Stimulated activated CD4-positive, alpha-beta T cell treated with anti-CD3 and anti-CD28 coated beads, TNF-alpha, amount 100 ng/mL, for 1 hour (primary cell): ENCODE data around the gene FURIN.
"Not testable (repeated sequence)": the region's sequence is repeated elsewhere in the genome, so short reads cannot be mapped to it uniquely, and the experiment has no call there.

Source experiments
- DNase-seq, 3 donors: peaks; one replicate each; pipeline ENCODE4 v3.0.0-alpha.2; 2020; ENCODE audit warnings: low read depth in 3 of 3, low spot score in 1 of 3

Gene FURIN

DNA sequence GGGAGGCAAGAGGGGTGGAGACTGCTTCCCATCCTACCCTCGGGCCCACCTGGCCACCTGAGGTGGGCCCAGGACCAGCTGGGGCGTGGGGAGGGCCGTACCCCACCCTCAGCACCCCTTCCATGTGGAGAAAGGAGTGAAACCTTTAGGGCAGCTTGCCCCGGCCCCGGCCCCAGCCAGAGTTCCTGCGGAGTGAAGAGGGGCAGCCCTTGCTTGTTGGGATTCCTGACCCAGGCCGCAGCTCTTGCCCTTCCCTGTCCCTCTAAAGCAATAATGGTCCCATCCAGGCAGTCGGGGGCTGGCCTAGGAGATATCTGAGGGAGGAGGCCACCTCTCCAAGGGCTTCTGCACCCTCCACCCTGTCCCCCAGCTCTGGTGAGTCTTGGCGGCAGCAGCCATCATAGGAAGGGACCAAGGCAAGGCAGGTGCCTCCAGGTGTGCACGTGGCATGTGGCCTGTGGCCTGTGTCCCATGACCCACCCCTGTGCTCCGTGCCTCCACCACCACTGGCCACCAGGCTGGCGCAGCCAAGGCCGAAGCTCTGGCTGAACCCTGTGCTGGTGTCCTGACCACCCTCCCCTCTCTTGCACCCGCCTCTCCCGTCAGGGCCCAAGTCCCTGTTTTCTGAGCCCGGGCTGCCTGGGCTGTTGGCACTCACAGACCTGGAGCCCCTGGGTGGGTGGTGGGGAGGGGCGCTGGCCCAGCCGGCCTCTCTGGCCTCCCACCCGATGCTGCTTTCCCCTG is 13.8 kb downstream of the FURIN start:
- DNase-seq: no peak

DNA sequence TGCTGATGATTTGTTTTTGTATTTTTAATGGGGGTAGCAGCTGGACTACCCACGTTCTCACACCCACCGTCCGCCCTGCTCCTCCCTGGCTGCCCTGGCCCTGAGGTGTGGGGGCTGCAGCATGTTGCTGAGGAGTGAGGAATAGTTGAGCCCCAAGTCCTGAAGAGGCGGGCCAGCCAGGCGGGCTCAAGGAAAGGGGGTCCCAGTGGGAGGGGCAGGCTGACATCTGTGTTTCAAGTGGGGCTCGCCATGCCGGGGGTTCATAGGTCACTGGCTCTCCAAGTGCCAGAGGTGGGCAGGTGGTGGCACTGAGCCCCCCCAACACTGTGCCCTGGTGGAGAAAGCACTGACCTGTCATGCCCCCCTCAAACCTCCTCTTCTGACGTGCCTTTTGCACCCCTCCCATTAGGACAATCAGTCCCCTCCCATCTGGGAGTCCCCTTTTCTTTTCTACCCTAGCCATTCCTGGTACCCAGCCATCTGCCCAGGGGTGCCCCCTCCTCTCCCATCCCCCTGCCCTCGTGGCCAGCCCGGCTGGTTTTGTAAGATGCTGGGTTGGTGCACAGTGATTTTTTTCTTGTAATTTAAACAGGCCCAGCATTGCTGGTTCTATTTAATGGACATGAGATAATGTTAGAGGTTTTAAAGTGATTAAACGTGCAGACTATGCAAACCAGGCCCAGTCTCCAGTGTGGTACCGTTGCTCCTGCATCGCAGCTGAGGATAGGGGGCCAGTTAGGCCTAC is 14.6 kb downstream of the FURIN start:
- DNase-seq: no peak

DNA sequence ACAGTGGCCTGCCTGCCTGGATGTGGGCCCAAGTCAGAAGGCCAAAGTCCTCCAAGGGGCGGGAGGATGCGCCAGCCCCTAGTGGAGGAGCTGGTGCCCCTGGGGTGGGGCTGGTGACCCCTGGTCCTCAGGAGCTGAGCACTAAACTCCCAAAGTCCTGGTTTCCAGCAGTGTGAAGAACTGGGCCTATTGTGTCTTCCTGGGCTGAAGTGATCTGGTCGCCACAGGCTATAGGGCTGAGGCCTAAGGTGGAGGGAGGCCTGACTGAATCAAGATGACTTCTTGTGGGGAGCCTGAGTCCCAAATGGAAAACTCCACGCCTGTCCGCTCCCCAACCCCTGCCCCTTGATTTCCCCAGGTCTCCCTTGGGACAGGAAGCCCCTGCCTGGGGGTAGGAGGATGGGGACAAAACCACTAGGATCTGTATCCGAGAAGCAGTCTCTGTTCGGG is 15.2 kb downstream of the FURIN start:
- no peak for DNase-seq

DNA sequence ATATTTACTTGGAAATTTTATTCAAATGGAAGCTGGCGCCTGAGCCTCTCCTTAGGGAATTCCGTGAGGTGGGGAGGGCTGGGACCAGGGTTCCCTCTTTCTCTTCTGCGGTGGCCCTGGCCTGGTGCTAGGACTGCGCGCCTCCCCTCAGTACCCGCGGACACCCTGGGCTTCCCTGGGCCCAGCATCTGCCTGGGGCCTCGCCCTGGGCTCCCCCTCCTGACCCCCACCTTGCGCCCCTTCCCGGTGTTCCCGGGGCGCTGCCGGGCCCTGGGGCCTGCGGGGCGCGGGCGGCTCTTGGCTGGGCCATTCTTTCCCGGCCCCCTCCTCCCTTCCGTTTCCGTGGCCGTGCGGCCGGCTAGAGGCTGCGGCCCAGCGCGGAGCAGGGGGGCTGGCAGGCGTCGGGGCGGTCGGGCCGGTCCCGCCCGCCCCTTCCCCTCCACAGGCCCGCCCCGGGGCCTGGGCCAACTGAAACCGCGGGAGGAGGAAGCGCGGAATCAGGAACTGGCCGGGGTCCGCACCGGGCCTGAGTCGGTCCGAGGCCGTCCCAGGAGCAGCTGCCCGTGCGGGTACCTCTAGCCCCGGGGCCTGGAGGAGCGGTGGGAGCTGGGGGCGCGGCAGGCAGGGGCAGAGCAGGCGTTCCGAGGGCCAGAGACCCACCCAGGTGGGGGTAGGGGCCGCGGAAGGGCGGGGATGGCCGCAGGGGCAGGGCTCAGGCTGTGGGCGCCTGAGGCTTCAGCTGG is 15.8 kb downstream of the FURIN start, which contains the start of gene FES:
FES (plus strand) TSS at position 529 of the 743 bp plus-strand sequence. CDS start 542 bp downstream, outside the sequence.
- DNase-seq: no peak

DNA sequence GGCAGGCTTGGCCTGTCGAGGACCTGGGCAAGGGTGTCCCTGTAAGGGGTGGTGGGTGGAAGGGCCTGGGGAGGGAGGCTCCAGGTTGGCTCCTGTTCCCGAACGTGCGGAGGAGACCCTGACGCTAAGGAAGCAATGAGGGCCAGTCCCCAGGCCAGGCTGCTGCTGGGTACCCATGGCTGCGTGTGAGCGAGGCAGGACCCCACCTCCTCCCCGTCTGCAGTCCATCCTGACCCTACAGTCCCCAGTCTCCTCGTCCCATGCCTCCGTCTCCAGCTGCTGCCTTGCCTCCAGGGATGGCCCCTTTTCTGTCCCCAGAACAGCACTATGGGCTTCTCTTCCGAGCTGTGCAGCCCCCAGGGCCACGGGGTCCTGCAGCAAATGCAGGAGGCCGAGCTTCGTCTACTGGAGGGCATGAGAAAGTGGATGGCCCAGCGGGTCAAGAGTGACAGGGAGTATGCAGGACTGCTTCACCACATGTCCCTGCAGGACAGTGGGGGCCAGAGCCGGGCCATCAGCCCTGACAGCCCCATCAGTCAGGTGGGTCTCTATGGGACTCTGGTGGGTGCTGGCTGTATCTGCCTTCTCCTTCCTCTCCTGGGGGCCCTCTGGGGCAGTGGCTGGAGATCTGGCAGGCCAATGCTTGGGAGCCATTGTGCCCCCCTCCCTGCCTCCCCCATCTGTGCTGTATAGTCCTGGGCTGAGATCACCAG is 16.5 kb downstream of the FURIN start:
- no peak for DNase-seq

DNA sequence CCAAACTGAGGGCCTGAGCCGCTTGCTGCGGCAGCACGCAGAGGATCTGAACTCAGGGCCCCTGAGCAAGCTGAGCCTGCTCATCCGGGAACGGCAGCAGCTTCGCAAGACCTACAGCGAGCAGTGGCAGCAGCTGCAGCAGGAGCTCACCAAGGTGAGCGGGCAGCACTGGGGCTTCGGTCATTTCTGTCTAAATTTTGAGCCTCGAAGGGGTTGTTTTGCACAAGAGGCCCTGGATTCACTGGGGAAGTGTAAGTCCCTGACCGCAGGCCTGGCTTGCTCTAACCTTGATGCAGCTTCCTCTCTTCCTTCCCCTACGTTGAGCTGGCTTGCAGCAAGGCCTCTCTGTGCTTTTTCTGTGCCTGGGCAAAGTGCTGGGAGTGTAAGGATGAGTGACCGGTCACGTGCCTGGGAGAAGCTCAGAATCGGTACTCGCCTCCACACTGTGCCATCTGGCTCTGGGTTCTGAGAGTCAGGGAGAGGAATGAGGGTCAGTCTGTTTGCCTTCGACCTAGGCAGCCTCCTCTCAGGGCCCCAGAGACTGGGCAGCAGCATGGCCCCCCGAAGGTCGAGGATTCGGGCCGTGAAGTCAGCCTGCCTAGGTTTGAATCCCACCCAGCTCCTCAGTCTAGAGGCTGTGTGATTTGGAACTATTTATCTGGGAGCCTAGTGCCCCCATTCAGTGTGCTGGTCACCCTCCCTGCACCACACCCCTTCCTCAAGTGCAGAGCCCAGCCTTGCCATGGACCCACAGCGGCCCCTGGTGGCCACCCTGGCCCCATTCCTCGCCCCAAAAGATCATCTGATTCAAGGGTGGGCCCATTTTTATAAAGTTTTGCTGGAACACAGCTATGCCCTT is 17.3 kb downstream of the FURIN start:
- peak; percentile 47 to 86 (median 66) for DNase-seq

DNA sequence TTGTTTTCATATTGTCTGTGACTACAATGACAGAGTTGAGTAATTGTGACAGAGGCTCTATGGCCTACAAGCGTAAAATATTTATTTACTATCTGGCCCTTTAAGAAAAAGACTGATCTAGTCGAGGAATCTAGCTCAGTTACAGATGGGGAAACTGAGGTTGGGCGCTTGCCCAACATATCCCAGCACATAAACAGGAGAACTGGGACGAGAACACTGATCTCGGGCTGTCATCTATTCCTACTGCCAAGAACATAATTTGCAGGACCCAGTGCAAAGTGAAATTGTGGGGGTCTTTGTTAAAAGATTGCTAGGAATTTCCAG is 17.9 kb downstream of the FURIN start:
- no peak for DNase-seq

DNA sequence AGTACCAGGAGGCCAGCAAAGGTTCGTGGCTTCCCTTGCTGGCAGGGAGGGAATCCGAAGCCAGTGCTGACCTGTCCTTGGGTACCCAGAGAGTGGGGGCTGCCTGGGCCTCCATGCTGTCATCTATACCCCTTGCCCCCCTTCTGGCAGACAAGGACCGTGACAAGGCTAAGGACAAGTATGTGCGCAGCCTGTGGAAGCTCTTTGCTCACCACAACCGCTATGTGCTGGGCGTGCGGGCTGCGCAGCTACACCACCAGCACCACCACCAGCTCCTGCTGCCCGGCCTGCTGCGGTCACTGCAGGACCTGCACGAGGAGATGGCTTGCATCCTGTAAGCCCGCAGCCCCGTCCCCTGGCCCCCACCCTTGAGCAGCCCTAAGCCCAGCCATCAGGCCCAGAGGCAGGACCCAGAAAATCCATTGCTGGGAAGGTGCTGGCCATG is 18.7 kb downstream of the FURIN start:
- no peak for DNase-seq

DNA sequence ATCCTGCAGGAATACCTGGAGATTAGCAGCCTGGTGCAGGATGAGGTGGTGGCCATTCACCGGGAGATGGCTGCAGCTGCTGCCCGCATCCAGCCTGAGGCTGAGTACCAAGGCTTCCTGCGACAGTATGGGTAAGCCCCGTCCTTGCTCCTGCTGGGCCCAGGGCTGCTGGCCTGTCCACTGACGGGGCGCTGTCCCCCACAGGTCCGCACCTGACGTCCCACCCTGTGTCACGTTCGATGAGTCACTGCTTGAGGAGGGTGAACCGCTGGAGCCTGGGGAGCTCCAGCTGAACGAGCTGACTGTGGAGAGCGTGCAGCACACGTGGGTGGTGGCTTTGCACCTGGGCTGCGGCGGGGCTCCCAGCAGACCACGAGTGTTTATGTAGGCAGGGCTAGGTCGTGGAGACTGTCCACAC is 20.9 kb downstream of the FURIN start:
- DNase-seq: no peak

DNA sequence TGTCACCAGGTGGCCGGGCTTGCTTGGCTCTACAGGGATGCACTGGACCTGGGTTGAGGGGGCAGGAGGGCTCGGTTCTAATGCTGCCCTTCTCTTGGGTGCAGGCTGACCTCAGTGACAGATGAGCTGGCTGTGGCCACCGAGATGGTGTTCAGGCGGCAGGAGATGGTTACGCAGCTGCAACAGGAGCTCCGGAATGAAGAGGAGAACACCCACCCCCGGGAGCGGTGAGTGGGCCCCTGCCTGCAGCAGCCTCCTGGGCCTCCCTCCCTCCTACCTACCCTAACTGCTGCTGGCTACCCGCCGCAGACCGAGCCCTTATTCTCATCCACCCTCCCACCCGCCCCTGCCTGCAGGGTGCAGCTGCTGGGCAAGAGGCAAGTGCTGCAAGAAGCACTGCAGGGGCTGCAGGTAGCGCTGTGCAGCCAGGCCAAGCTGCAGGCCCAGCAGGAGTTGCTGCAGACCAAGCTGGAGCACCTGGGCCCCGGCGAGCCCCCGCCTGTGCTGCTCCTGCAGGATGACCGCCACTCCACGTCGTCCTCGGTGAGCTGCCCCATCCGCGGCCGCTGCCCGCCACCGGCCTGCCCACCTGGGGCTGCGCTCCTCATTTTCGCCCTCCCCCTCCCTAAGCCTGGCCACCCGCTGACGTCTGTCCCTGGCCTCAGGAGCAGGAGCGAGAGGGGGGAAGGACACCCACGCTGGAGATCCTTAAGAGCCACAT is 21.5 kb downstream of the FURIN start:
- no peak for DNase-seq

DNA sequence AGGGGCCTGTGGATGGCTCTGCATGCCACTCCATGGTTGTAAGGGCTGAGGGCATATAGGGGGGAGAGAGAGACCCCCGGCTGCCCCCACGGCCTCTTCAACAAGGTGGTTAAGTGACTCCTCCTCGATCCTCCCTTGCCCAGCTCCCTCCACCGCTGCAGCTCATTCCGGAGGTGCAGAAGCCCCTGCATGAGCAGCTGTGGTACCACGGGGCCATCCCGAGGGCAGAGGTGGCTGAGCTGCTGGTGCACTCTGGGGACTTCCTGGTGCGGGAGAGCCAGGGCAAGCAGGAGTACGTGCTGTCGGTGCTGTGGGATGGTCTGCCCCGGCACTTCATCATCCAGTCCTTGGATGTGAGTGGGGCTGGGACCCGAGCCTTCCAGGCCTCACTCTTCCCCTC is 22.5 kb downstream of the FURIN start:
- no peak for DNase-seq

DNA sequence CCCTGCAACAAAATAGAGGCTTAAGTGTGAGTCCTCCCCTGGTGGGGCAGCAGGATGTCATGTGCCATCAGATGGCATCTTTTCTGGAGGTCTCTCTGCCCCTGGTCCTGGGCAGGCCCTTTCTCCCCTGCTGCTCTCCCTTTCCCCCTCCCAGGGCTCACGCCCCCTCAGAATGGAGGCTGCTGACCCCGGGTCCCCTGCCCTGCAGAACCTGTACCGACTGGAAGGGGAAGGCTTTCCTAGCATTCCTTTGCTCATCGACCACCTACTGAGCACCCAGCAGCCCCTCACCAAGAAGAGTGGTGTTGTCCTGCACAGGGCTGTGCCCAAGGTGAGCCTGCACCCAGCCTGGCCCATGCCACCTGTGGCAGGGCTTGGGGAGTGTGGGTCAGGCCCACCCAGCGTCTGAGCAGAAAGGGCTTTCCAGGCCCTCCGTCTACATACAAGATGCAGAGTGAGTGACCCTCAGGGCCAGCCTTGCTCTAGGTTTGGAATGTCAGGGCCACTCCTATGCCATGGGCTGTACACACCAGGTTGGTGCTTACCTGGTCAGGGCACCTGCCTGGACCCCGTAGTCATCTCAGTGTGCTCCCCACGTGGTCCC is 23.1 kb downstream of the FURIN start:
- no peak for DNase-seq

DNA sequence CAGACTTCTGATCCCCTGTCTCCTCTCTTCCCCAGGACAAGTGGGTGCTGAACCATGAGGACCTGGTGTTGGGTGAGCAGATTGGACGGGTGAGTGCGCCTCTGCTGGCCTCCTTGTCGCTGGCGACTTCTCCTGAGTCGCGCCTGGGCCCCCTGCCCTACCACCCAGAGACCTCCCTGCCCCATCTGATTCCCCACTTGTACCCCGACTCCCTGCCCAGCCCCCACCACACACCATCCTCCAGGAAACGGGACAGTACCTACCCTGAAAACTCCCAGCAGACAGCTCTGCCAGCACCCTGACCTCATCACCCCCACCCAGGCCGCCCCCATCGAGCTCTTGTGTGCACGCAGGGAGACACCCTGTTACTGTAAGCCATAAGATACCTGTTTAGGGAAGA is 23.6 kb downstream of the FURIN start:
- no peak for DNase-seq

DNA sequence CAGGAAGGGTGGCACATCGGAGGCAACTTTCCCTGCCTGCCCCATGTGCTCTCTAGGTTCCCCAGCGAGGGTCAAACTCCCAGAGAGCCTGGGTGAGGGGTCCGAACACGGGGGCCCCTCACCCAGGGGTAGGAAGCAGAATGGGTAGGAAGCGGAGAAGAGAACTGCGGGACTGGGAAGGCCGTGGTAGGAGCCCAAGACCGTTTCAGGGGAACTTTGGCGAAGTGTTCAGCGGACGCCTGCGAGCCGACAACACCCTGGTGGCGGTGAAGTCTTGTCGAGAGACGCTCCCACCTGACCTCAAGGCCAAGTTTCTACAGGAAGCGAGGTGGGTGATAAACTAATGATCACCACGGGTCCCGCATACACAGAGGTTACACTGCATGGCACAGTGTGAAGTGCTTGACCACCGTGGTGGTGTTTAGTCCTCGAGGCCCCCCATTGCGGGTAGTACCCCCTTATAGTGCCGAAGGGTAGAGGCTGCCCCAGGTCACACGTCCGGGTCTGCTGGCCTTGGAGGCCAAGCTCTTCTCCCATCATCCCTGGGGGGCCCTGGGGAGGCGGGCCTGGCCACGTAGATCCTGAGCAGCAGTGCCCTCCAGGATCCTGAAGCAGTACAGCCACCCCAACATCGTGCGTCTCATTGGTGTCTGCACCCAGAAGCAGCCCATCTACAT is 24.2 kb downstream of the FURIN start:
- no peak for DNase-seq

DNA sequence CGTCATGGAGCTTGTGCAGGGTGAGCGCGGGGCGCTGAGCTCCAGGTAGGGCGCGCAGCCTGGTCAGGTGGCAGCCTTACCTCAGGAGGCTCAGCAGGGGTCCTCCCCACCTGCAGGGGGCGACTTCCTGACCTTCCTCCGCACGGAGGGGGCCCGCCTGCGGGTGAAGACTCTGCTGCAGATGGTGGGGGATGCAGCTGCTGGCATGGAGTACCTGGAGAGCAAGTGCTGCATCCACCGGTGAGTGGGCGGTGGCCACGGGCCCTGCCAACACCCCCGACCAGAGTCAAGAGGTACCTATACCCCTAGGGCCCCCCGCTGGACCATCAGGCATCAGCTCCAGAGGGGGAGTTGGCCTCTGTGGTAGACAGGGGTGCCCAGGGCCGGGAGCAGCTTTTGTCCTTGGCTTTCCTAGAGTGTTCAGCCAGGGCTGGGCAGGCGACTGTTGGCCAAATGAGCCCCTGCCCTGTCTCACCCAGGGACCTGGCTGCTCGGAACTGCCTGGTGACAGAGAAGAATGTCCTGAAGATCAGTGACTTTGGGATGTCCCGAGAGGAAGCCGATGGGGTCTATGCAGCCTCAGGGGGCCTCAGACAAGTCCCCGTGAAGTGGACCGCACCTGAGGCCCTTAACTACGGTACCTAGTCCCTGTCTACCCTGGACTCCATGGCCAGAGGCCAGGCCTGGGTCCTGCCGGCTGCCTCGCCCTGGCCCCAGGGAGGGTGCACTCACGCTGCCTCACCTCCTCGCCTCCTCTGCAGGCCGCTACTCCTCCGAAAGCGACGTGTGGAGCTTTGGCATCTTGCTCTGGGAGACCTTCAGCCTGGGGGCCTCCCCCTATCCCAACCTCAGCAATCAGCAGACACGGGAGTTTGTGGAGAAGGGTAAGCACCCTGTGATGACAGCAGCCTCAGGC is 25.0 kb downstream of the FURIN start:
- DNase-seq: no peak

DNA sequence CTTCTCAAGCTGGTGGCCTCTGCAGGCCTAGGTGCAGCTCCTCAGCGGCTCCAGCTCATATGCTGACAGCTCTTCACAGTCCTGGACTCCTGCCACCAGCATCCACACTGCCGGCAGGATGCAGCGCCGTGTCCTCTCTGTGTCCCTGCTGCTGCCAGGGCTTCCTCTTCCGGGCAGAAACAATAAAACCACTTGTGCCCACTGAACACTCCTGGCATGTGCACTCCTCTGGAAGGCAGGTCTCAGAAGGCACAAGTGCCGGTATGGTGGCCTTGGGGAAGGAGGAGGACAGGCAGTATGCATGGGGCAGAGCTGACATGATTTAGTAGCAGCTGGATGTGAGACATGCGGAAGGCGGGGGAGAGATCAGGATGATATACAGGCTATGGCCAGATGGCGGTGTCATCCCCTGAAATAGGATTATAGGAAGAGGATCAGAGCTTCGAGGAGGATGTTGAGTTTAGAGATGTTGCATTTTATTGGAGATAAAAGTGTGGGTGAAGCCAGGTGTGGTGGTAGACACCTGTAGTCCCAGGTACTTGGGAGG is 27.3 kb downstream of the FURIN start:
- no peak for DNase-seq

DNA sequence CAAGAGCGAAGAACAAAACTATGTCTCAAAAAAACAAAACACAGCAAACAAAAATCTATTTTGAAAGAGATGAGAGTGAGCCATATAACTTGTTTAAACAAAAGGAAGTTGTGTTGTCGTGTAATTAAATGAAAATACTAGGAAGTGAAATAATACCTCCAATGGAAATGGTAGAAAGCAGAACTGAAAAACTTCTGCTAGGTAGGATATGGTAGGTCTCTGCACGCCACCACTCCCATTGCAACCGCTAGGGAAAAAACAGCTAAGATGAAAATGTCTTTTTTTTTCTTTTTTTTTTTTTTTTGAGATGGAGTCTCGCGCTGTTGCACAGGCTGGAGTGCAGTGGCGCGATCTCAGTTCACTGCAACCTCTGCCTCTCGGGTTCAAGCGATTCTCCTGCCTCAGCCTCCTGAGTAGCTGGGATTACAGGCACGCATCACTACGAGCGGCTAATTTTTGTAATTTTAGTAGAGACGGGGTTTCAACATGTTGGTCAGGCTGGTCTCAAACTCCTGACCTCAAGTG is 28.8 kb downstream of the FURIN start:
- not testable (repeated sequence) for DNase-seq
